HFFc6 (cell line): ENCODE data around the gene ACOT7. TPM values are rescaled to one million over a fixed set of nuclear protein-coding genes. Genes with fewer than 3 reads are reported as not detected.
"Not testable (repeated sequence)": the region's sequence is repeated elsewhere in the genome, so short reads cannot be mapped to it uniquely, and the experiment has no call there.

Experiments
- DNase-seq: peaks from one replicate; pipeline ENCODE4 v3.0.0-alpha.2; 2018
- H3K27ac Mint-ChIP-seq: 2 replicates; pipeline ENCODE4 v1.8.0; 2020; ENCODE audit warnings: mild to moderate bottlenecking, mixed read lengths
- H3K27me3 Mint-ChIP-seq: 2 replicates; pipeline ENCODE4 v1.8.0; 2021; ENCODE audit warnings: mild to moderate bottlenecking, moderate library complexity, mixed read lengths; ENCODE audit not compliant: insufficient read depth
- H3K36me3 Mint-ChIP-seq: 2 replicates; pipeline ENCODE4 v1.8.0; 2021; ENCODE audit warnings: low read depth, mixed read lengths
- H3K4me1 Mint-ChIP-seq: 2 replicates; pipeline ENCODE4 v1.8.0; 2020; ENCODE audit warnings: low read depth, mixed read lengths
- H3K4me3 Mint-ChIP-seq: 2 replicates; pipeline ENCODE4 v1.8.0; 2020; ENCODE audit warnings: mild to moderate bottlenecking, moderate library complexity, mixed read lengths
- H3K9me3 Mint-ChIP-seq: 2 replicates; pipeline ENCODE4 v1.8.0; 2020; ENCODE audit warnings: mild to moderate bottlenecking, mixed read lengths
- total RNA-seq, 6 experiments: library from RNA; stranded (reverse); fragmentation: NEBNext Ultra II Directional; extraction: Animal tissue kit (Norgen Biotek cat#: 25700); gene quantifications; 2 replicates in 1 of 6; 3 replicates in 5 of 6; pipeline ENCODE4 v1.2.3, GENCODE V29; 2021
- TF ChIP-seq, protein P1 (sequence below): fragments of 200-600 bp; sonication (generic); IDR thresholded peaks from 2 replicates; pipeline ENCODE4 v1.5.0; 2021; ENCODE audit warnings: antibody characterized with exemption, mild to moderate bottlenecking

Gene ACOT7
- total RNA-seq, 6 experiments from 2014 or later = 103 to 125 (median 111) TPM

- H3K27ac Mint-ChIP-seq = no peak overlapping the region
- H3K4me3 Mint-ChIP-seq = no peak overlapping the region
- peaks cover 19% of the 10 kb centered on the region for H3K4me1 Mint-ChIP-seq
- TF ChIP-seq, protein P1, sequence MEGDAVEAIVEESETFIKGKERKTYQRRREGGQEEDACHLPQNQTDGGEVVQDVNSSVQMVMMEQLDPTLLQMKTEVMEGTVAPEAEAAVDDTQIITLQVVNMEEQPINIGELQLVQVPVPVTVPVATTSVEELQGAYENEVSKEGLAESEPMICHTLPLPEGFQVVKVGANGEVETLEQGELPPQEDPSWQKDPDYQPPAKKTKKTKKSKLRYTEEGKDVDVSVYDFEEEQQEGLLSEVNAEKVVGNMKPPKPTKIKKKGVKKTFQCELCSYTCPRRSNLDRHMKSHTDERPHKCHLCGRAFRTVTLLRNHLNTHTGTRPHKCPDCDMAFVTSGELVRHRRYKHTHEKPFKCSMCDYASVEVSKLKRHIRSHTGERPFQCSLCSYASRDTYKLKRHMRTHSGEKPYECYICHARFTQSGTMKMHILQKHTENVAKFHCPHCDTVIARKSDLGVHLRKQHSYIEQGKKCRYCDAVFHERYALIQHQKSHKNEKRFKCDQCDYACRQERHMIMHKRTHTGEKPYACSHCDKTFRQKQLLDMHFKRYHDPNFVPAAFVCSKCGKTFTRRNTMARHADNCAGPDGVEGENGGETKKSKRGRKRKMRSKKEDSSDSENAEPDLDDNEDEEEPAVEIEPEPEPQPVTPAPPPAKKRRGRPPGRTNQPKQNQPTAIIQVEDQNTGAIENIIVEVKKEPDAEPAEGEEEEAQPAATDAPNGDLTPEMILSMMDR = peak; percentile 26; the same call in 1 of the 2 replicates
- H3K27me3 Mint-ChIP-seq = peaks cover 1% of the 10 kb centered on the region; the same call in 1 of the 2 replicates
- no peak for DNase-seq
- H3K36me3 Mint-ChIP-seq = no peaks in the 10 kb centered on the region
- H3K9me3 Mint-ChIP-seq = no peaks in the 10 kb centered on the region
These were observed 3.4 kb upstream of the ACOT7 start for GRCh38 chr1:6396998-6397397.

DNA sequence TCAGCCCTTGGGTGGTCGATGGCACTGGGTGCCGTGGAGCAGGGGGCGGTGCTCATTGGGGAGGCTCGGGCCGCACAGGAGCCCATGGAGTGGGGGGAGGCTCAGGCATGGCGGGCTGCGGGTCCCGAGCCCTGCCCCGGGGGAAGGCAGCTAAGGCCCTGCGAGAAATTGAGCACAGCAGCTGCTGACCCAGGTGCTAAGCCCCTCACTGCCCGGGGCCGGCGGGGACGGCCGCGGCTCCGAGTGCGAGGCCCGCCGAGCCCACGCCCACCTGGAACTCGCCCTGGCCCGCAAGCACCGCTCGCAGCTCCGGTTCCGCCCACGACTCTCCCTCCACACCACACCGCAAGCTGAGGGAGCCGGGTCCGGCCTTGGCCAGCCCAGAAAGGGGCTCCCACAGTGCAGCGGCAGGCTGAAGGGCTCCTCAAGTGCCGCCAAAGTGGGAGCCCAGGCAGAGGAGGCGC lies 2.2 kb upstream of the ACOT7 start:
- H3K4me3 Mint-ChIP-seq, DNase-seq, H3K36me3 Mint-ChIP-seq, H3K27me3 Mint-ChIP-seq, H3K27ac Mint-ChIP-seq, H3K9me3 Mint-ChIP-seq: not testable (repeated sequence)
- H3K4me1 Mint-ChIP-seq = peaks cover 24% of the 10 kb centered on the region

GRCh38 chr1:6395130-6395529 lies 1.6 kb upstream of the ACOT7 start:
- H3K9me3 Mint-ChIP-seq, DNase-seq, H3K36me3 Mint-ChIP-seq, H3K27me3 Mint-ChIP-seq: not testable (repeated sequence)
- Mint-ChIP-seq H3K4me3 (peak overlapping the region; percentile 37; the same call in 1 of the 2 replicates), H3K4me1 (peaks cover 24% of the 10 kb centered on the region), H3K27ac (peak overlapping the region; percentile 26; the same call in 1 of the 2 replicates)

DNA sequence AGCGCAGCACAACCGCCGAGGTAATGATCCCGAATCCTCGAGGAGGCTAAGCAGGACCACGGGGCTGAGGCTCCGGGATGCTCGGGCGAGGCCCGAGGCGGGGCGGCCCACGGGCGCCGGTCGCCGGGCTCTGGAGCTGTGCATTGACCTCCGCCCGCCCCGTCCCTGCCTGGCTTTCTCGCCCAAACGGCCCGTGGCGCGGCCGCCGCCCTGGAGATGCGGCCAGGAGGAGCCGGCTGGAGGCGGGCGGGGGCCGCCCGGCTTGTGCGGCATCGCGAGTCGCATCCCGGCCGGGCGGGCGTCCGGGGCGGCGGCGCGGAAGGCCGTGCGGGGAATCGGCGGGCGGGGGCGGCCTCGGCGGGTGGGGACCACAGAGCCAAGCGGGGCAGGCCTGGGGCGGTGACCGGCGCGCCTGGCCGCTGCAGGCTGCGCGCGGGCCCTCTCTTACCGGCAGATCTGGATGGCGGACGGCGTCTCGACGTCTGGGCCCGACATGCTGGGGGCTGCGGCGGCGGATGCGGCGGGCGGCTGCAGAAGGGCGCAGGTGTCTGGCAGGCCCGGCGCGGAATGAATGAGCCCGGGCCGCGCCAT lies 663 bp downstream of the ACOT7 start:
- DNase-seq = no peak
- Mint-ChIP-seq H3K27ac (peak overlapping the region; percentile 54; the same call in 1 of the 2 replicates), H3K36me3 (no peaks in the 10 kb centered on the region), H3K9me3 (no peaks in the 10 kb centered on the region), H3K4me1 (peaks cover 24% of the 10 kb centered on the region), H3K27me3 (no peaks in the 10 kb centered on the region), H3K4me3 (peak overlapping the region; percentile 90)
- TF ChIP-seq, protein P1 = no peak

DNA sequence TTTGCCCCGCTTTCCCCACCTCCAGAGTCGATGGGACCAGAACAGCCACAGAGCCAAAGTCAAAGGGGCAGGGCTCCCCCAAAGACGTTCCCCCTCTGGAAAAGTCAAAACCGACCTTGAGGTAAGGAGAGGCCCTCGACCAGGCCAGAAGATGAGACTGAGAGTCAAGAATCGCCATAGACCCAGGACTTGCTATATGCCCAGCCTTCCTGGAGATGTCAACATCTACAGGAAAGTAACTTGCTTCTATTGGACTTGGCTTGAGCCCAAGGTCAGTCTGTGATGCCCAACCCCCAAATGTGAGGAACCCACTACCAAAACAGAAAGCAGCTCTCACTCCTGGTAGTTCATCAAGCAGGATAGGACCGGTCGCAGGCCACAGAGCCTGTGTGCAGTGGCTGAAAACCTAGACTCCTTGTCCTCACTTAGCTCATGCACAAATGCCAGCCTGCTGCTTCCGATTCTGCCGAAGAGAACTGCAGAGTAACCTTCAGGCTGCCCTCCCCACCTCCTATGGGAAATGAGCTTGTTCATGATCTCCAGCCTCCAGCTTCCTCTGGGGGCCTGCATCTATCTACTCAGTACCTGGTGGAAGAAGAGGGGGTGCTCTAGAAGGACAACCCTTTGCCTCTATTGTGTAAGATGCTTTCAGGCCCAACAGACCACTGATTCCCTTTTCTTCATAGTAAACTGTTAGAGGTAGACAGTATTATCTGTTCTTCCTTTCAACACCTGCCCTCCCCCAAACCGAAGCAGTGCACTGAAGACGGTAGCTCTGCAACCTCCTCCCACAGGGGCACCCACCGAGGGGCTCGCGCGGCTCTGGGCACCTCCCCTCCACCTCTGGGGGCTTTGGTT lies 1.4 kb downstream of the ACOT7 start:
- Mint-ChIP-seq H3K4me3 (peak overlapping the region; percentile 90), H3K36me3 (no peaks in the 10 kb centered on the region), H3K27me3 (no peaks in the 10 kb centered on the region), H3K9me3 (no peaks in the 10 kb centered on the region), H3K27ac (peak overlapping the region; percentile 71), H3K4me1 (peaks cover 27% of the 10 kb centered on the region)
- TF ChIP-seq, protein P1 = no peak
- peak; percentile 18 for DNase-seq

- Mint-ChIP-seq H3K4me3 (no peak overlapping the region), H3K27me3 (no peaks in the 10 kb centered on the region), H3K9me3 (no peaks in the 10 kb centered on the region), H3K4me1 (peaks cover 42% of the 10 kb centered on the region), H3K27ac (no peak overlapping the region), H3K36me3 (no peaks in the 10 kb centered on the region)
- TF ChIP-seq, protein P1 = no peak
- DNase-seq = no peak
These were observed 3.6 kb downstream of the ACOT7 start for GRCh38 chr1:6389971-6390370.
